Neuron (in vitro differentiated cells): Measurements from ENCODE around the gene SOBP.

Experiments
- H2AFZ ChIP-seq: one replicate; pipeline ENCODE4 v1.6.1; 2013; ENCODE audit warnings: low read depth, mild to moderate bottlenecking, inconsistent platforms, low read length, moderate library complexity
- H3K27me3 ChIP-seq: one replicate; pipeline ENCODE4 v1.6.1; 2013; ENCODE audit warnings: low read length; ENCODE audit not compliant: insufficient read depth
- H3K36me3 ChIP-seq: one replicate; pipeline ENCODE4 v1.6.1; 2013; ENCODE audit warnings: low read length; ENCODE audit not compliant: insufficient read depth
- H3K4me1 ChIP-seq: one replicate; pipeline ENCODE4 v1.6.1; 2013; ENCODE audit warnings: low read length; ENCODE audit not compliant: insufficient read depth
- H3K4me3 ChIP-seq: 2 replicates; pipeline ENCODE4 v1.5.1; 2013; ENCODE audit warnings: mild to moderate bottlenecking, low read length, moderate library complexity
- H3K9me3 ChIP-seq: one replicate; pipeline ENCODE4 v1.6.1; 2013; ENCODE audit warnings: low read length

SOBP gene

GRCh38 chr6:107629548-107630129, 139.7 kb downstream of the SOBP start:
- H3K27me3 ChIP-seq = no peaks in the 10 kb centered on the region
- H2AFZ ChIP-seq = no peak overlapping the region
- H3K36me3 ChIP-seq = peaks cover 10% of the 10 kb centered on the region
- peaks cover 14% of the 10 kb centered on the region for H3K4me1 ChIP-seq
- no peak overlapping the region for H3K4me3 ChIP-seq
- no peaks in the 10 kb centered on the region for H3K9me3 ChIP-seq

- H3K9me3 ChIP-seq = no peaks in the 10 kb centered on the region
- H3K36me3 ChIP-seq = peaks cover 15% of the 10 kb centered on the region
- H2AFZ ChIP-seq = no peak overlapping the region
- H3K4me1 ChIP-seq = peaks cover 14% of the 10 kb centered on the region
- no peak overlapping the region for H3K4me3 ChIP-seq
- no peaks in the 10 kb centered on the region for H3K27me3 ChIP-seq
These were observed 140.5 kb downstream of the SOBP start for GRCh38 chr6:107630348-107630977.

GRCh38 chr6:107632381-107633136, 142.6 kb downstream of the SOBP start:
- Histone ChIP-seq H2AFZ (no peak overlapping the region), H3K4me3 (no peak overlapping the region)

GRCh38 chr6:107633680-107634323, 143.9 kb downstream of the SOBP start:
- no peak overlapping the region for H3K4me3 ChIP-seq
- H2AFZ ChIP-seq = no peak overlapping the region
- no peaks in the 10 kb centered on the region for H3K27me3 ChIP-seq
- no peaks in the 10 kb centered on the region for H3K4me1 ChIP-seq
- H3K9me3 ChIP-seq = no peaks in the 10 kb centered on the region
- H3K36me3 ChIP-seq = peaks cover 30% of the 10 kb centered on the region

More at GRCh38 chr6:107632381-107633136, 142.6 kb downstream of the SOBP start:
- Histone ChIP-seq H3K27me3 (no peaks in the 10 kb centered on the region), H3K4me1 (peaks cover 7% of the 10 kb centered on the region), H3K9me3 (no peaks in the 10 kb centered on the region), H3K36me3 (peaks cover 30% of the 10 kb centered on the region)

DNA sequence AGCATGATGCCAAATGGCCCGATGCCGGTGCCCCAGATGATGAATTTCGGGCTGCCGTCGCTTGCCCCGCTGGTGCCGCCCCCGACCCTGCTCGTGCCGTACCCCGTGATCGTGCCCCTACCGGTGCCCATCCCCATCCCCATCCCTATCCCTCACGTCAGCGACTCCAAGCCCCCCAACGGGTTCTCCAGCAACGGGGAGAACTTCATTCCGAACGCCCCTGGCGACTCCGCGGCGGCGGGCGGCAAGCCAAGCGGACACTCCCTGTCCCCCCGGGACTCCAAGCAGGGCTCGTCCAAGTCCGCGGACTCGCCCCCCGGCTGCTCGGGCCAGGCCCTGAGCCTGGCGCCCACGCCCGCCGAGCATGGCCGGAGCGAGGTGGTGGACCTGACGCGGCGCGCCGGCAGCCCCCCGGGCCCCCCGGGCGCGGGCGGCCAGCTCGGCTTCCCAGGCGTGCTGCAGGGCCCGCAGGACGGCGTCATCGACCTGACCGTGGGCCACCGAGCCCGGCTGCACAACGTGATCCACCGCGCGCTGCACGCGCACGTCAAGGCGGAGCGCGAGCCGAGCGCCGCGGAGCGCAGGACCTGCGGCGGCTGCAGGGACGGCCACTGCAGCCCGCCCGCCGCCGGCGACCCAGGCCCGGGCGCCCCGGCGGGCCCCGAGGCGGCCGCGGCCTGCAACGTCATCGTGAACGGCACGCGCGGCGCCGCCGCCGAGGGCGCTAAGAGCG, 144.6 kb downstream of the SOBP start:
- no peaks in the 10 kb centered on the region for H3K4me1 ChIP-seq
- H3K36me3 ChIP-seq = peaks cover 30% of the 10 kb centered on the region
- H3K9me3 ChIP-seq = no peaks in the 10 kb centered on the region
- H3K4me3 ChIP-seq = no peak overlapping the region
- no peaks in the 10 kb centered on the region for H3K27me3 ChIP-seq
- no peak overlapping the region for H2AFZ ChIP-seq

- H3K36me3 ChIP-seq = peaks cover 32% of the 10 kb centered on the region
- no peaks in the 10 kb centered on the region for H3K27me3 ChIP-seq
- no peak overlapping the region for H3K4me3 ChIP-seq
- H3K4me1 ChIP-seq = no peaks in the 10 kb centered on the region
- H2AFZ ChIP-seq = no peak overlapping the region
- H3K9me3 ChIP-seq = no peaks in the 10 kb centered on the region
These were observed 145.2 kb downstream of the SOBP start for GRCh38 chr6:107635057-107635515.

DNA sequence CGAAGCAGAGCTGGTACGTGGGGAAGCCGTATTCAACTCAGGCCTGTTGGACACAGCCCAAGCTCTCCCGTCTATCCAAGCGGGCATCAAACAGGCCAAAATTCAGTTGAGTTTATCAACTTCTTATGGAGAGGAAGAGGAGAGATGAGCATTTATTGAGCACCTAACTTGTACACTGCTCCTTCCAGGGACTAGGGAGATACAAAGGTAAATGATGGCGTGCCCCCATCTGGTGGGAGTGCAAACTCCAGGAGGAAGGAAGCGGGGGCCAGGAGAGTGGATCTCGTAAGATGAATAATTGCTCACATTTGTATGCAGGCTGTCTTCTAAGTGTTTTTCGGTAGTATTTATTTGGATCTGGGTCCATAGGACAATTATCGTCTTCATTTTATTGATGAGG, 146.6 kb downstream of the SOBP start:
- no peaks in the 10 kb centered on the region for H3K4me1 ChIP-seq
- H3K27me3 ChIP-seq = no peaks in the 10 kb centered on the region
- H3K4me3 ChIP-seq = no peak overlapping the region
- H3K9me3 ChIP-seq = no peaks in the 10 kb centered on the region
- H3K36me3 ChIP-seq = peaks cover 36% of the 10 kb centered on the region
- no peak overlapping the region for H2AFZ ChIP-seq

DNA sequence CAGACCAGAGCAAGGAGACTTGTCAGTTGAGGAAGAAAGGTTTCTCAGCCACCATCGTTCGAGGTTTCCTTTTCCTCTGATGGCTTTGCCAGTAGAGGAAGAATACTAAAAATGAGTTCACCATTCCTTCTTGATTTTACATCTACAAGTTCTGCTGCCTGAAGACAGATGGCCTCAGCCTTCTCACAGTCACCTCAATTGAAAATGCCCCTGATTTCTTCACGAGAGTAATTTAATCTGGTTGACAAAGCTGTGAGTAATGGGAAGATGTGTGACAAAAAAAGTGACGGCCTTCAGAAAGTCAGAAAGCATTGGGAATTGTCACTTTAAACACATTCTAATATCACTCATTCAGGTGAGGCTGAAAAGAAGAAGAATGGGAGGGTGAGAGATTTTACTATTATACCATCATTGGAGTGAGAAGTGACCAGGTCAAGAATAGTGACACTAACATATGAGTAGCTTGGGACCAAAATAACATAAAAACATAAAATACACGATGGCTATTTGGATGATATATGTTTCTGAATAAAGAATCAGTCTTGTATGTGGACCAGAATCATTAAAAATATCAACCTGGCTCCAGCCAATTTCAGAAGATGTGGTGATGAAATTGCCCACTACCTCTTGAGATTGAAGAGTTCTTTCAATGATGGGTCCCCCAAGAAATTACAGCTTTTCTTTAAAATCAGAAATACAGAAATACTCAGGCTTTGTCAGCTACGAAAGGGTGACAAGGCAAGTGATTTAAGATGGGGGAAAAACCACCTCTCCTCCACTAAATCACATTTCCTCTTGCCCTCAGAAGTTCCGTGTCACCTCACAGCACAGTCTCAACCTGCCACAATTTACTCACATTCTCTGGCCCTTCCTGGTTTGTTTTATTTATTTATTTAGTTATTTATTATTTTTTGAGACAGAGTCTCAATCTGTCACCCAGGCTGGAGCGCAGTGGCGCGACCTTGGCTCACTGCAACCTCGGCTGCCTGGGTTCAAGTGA, 147.7 kb downstream of the SOBP start:
- no peaks in the 10 kb centered on the region for H3K9me3 ChIP-seq
- no peaks in the 10 kb centered on the region for H3K27me3 ChIP-seq
- peaks cover 40% of the 10 kb centered on the region for H3K36me3 ChIP-seq
- no peak overlapping the region for H2AFZ ChIP-seq
- no peaks in the 10 kb centered on the region for H3K4me1 ChIP-seq
- H3K4me3 ChIP-seq = no peak overlapping the region

DNA sequence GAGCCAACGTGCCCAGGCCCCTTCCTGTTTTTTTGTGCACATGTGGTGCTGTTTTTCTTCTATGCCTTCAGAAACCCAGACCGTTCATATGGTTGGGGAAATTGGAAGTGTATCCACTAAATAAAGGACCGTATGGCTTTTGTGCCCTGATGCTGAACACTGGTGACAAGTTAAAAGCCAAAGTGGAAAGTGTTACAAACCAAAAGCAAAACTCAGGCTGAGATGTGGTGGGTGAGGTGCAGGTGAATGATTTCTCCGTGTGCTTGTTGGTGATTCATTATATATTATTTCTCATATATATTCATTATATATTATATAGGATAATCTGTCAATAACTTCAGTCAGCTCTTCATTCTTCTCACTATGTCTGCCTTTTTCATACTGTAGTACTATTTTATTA, 148.6 kb downstream of the SOBP start:
- H3K4me1 ChIP-seq = no peaks in the 10 kb centered on the region
- H3K36me3 ChIP-seq = peaks cover 33% of the 10 kb centered on the region
- H3K9me3 ChIP-seq = no peaks in the 10 kb centered on the region
- no peaks in the 10 kb centered on the region for H3K27me3 ChIP-seq
- no peak overlapping the region for H2AFZ ChIP-seq
- no peak overlapping the region for H3K4me3 ChIP-seq

DNA sequence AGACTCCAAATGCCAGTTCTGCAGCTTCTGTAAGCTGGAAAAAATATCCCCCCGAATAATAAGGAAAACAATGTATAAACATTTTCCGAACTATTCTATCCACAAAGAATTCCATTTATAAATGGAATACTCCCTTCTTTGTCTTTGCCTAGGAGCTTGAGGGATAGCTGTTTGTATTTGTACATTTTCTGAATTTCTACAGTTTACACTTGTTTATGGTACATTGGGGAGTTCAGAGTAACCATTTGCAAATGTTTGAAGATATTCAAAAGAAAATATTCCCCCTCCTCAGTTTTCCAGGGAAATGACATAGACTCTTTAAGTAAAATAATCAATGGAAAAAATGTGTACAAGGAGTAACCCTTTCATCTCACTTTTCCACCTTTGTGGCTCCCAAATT, 149.6 kb downstream of the SOBP start:
- Histone ChIP-seq H3K4me1 (no peaks in the 10 kb centered on the region), H3K36me3 (peaks cover 30% of the 10 kb centered on the region), H3K9me3 (no peaks in the 10 kb centered on the region), H3K4me3 (no peak overlapping the region), H3K27me3 (no peaks in the 10 kb centered on the region), H2AFZ (no peak overlapping the region)

DNA sequence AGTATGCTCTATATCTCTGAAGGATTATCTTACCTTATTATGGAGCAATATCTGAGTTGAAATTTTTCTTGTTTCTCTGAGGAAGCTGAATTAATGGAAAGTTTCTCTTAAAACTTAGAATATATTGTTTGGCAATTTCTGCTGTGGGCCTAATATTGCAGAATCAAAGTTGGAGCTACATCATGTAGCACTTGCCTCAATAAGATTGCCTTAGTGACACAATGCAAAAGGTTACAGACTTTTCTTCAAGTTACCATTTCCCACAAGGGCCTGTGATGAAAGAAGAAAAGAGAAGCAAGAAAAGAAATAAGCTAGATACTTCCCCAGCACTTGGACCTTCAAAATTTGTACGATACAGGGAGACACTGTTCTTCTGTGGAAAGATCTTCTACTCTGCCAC, 151.2 kb downstream of the SOBP start:
- H3K36me3 ChIP-seq = peaks cover 18% of the 10 kb centered on the region
- H3K4me1 ChIP-seq = peaks cover 8% of the 10 kb centered on the region
- H3K27me3 ChIP-seq = no peaks in the 10 kb centered on the region
- H3K4me3 ChIP-seq = no peak overlapping the region
- no peaks in the 10 kb centered on the region for H3K9me3 ChIP-seq
- no peak overlapping the region for H2AFZ ChIP-seq

GRCh38 chr6:107641500-107641941, 151.6 kb downstream of the SOBP start:
- peaks cover 8% of the 10 kb centered on the region for H3K4me1 ChIP-seq
- no peak overlapping the region for H3K4me3 ChIP-seq
- H3K27me3 ChIP-seq = no peaks in the 10 kb centered on the region
- H3K9me3 ChIP-seq = no peaks in the 10 kb centered on the region
- no peak overlapping the region for H2AFZ ChIP-seq
- H3K36me3 ChIP-seq = peaks cover 15% of the 10 kb centered on the region
